HCEC 1CT (cell line): ENCODE results near the gene OLFM1.

Source experiments
- DNase-seq: peaks from one replicate; pipeline ENCODE4 v3.0.0-alpha.2; 2017

The OLFM1 gene

DNA sequence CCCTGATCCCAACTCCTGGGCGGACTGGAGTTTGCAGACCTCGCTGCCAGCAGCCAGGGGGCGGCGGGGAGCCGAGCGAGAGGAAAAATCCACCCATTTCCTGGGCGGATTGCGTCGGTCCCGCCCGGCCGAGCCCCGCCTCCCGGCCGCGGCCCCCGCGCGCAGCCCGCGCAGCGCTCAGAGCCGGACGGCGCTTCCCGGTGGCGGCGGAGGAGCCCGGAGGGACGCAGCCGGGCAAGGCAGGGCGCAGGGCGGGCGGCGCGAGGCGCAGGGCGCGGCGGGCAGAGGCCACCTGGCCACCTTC, at the start of gene OLFM1:
Gene OLFM1, plus strand, starts transcription at position 180 of the 304 bp plus-strand sequence. CDS start 322 bp downstream, outside the sequence.
- DNase-seq, result no peak

DNA sequence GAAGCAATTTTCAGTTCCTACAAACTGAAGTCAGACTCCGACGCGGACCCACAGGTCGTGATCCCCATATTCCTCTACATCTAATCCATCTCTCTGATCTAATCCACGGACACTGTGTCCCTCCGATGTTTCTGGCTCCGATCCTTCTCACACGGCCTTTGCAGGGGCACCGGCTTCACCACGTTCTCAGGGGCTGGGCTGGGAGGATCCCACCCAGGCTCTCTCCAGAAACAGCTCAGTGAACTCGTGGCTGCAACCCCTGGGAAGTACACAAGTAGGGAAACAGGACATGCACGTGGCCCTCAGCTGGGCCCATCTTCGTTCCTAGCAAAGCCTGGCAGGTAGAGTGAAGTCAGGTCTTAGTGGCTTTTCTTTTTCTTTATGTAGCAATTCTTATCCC, 49.1 kb upstream of the OLFM1 start:
- DNase-seq, result no peak

GRCh38 chr9:135038826-135039225, 48.6 kb upstream of the OLFM1 start:
- DNase-seq, result no peak

DNA sequence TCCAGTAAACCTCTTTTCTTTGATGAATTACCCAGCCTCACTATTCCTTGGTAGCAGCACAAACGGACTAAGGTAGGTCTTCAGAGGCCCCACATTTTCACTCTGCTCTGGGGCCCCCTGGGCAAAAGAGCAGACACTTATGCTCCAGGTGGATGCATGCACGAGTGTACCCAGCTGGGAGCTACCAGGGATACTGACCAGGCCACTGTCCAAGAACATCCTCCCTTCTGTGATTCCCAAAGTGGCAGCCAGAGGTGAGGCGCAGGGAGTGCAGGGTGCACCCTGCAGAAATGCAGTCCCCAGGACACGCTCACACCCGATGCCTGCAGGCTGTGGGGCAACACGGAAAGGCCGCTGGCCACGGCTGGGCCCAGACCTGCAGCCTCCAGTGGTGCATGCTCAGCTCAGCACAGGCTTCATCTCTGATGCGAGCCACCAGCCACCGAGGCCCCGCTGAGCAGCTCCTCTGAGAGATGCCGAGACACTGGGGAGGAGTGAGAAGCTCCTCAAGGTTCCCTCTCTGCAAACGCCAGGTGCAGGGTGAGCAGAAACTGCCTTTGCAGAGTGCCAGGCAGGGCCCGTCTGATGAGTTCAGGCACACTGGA, 48.1 kb upstream of the OLFM1 start:
- DNase-seq, result no peak

DNA sequence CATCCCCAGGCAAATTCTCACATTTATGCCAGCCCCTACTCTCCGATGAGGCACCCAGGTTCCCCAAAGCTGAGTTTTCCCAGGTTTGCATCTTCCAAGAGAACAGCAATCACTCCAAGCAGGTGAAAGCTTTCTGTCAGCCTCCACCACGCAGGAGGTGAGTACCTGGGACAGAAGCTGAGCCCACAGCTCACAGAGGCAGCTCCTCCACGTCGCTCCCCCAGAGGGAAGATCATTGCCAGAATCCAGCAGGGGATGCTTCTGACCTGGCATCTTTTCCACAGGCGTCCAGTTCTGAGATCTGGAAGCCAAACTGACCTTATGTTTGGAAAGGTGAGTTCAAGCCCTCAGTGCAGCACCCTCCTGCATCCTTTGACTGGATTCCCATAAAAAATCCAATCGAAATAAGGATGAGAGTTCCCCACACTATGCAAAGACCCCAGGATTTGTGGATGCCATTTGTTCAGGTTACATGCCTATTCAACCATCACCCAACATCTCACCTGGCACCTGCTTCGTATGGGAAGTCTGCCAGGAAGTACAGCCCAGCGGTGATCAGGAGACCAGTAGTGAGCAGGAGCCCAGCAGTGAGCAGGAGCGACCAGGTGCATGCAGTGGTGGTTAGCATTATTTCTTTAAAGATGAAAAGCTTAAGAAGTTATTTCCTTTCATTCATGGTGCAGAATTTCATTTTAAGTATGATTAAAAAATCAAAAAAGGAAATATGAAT, 47.4 kb upstream of the OLFM1 start:
- DNase-seq, result no peak

DNA sequence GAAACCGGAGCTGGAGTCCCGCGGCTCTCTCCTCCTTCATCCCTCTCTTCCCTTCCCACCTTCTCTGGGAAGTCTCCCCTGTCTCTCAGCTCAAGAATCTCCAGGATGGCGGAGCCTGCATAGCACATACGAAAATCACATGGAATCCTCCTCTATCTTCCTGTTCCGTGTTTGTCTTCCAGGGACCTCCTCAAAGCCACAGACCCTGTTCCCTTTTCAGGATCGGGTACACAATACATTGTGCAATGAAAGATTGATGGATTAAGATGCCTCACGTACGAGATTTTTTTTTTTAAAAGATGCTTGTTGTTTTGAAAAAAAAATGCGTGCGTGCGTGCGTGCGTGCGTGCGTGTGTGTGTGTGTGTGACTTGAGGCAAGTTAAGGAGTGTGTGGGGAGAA, 46.6 kb upstream of the OLFM1 start:
- no peak for DNase-seq

DNA sequence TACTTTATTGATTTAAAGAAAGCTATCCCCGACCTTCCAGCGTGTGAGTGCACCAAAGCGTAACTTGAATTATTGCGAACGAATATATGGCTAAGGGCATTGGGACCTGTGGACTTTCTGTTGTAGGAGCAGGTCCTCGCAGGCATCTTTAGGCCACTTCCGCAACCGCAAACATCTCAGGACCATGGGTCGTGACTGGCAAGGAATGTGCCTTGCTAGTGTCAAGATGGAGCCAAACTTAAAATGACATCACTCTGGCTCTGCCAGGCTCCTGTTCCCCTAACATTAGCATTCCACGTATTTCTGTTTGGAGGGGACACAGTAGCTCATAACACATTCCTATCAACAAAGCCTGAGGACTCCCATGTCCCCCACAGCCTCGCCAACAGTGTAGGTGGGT, 44.1 kb upstream of the OLFM1 start:
- no peak for DNase-seq

DNA sequence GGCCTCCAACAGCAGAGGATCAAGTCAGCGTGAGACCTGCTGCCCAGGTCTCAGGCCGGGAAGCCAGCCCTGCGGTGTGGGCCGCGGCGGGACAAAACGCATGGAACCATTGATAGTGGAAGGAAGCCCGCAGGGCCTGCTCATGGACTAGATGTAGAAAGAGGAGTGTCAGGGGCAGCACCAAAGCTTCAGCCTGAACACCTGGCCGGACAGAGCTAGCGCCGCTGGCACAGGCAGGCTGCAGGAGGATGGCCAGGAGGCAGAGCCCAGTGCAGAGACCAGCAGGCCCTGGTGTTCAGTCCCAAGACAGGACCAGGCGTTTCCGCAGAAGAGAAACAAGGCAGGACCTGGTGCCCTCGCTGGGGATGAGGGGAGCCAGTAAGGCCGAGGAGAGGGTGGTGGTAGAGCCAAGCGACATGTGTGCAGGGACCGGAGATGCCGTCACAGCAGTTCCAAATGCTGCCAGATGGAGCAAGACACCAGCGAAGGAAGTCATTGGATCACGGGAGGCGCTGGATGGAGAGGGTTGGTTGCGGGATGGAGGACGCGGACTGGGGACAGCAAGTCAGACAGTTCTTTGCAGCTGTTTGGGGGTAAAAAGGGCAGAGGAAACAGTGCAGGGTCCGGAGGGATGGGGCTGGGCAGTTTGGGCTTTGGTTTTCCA, 42.1 kb upstream of the OLFM1 start:
- no peak for DNase-seq

GRCh38 chr9:135045928-135046738, 41.3 kb upstream of the OLFM1 start:
- no peak for DNase-seq

DNA sequence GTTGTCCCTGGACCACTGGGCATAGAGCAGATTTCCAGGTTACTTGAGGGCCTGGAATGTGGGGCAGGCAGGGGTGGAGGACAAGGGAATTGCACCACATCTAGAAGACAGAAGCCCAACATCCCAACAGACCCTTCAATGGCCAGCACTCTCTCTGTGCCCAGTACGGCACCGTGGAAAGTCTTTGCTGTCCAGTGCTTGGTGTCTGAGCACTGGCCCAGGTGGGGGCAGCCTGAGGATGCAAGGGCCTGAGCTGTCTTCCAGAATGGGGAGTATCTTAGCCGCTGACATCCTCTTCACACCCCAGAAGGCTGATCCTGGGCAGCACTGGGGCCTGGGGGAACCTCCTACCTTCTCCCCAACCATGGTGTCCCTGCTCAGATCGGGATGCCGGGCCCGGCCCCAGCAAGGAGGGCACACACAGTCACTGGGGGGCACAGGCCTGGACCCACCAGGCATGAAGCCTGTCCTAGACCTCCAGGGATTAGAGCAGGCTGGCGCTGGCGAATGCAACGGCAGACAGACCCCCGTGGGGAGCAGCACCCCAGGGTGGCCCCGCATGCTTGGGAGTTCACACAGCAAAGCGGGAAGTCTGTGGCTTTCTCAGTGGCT, 40.6 kb upstream of the OLFM1 start:
- DNase-seq, result no peak

GRCh38 chr9:135047521-135047920, 39.9 kb upstream of the OLFM1 start:
- DNase-seq, result no peak

GRCh38 chr9:135048046-135048757, 39.3 kb upstream of the OLFM1 start:
- no peak for DNase-seq

- DNase-seq, result no peak
Measured at GRCh38 chr9:135048758-135049444, 38.6 kb upstream of the OLFM1 start.

DNA sequence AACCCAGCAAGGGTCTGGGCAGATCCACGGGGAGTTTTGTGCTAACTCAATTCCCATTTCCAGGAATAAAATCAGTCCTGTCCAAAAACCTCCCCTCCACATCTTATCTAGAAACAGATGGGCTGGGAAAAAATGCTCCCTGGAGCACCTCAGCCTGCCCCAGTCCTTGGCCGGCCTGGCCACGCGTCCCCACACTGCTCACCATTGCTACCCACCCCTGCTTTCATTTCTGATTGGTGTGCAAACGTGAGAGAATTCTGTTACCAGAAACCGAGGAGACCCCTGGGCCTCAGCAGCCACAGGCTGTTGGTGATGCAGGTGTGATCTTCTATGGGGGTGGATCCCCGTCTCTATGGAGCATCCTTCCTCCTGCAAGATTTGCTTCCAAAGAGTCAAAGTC, 38.0 kb upstream of the OLFM1 start:
- no peak for DNase-seq

GRCh38 chr9:135050072-135050990, 37.1 kb upstream of the OLFM1 start:
- no peak for DNase-seq

- no peak for DNase-seq
Measured at GRCh38 chr9:135051316-135052038, 36.0 kb upstream of the OLFM1 start.

GRCh38 chr9:135053133-135053532, 34.3 kb upstream of the OLFM1 start:
- no peak for DNase-seq

DNA sequence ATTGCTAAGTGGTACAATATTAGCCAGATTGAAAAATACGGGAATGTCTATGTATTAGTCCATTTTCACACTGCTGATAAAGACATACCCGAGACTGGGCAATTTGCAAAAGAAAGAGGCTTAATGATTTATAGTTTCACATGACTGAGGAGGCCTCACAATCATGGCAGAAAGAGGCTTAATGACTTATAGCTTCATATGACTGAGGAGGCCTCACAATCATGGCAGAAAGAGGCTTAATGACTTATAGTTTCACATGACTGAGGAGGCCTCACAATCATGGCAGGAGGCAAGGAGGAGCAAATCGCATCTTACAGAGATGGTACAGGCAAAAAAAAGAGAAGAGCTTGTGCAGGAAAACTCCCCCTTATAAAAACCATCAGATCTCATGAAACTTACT, 32.3 kb upstream of the OLFM1 start:
- no peak for DNase-seq

DNA sequence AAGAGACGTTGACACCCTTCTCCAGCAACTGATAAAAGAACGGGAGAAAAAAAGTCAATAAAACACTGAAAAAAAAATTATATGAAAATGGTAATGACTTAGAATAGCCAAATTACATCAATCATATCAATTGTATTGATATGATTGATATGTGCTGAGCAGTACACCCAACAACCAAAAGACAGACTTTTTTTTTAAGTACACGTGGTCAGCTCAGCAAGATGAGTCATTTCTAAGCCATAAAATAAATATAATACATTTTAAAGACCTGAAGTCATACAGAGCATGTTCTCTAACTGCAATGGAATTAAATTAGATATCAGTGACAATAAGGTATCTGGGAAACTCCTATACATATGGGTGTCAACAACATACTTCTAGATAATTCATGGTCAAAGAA, 30.9 kb upstream of the OLFM1 start:
- no peak for DNase-seq
